Putamen (tissue), 1 donor: Measurements from ENCODE around the gene SAMD14.

ENCODE experiments used
- DNase-seq: peaks from one replicate; pipeline ENCODE4 v3.0.0-alpha.2; 2016; ENCODE audit warnings: low spot score

SAMD14 gene

GRCh38 chr17:50129728-50130558 is at the start of gene SAMD14:
Gene SAMD14, minus strand, starts transcription at chr17:50130160. Its CDS starts 5,201 bp downstream, at chr17:50124959.
- DNase-seq, result no peak

- DNase-seq, result no peak
Measured at GRCh38 chr17:50177983-50178834, 48.2 kb upstream of the SAMD14 start.

GRCh38 chr17:50177476-50177875 is 47.5 kb upstream of the SAMD14 start:
- no peak for DNase-seq

- no peak for DNase-seq
Measured at GRCh38 chr17:50176559-50177357, 46.8 kb upstream of the SAMD14 start.

GRCh38 chr17:50175035-50175807 is 45.3 kb upstream of the SAMD14 start:
- no peak for DNase-seq

- DNase-seq, result no peak
Measured at GRCh38 chr17:50174444-50174843, 44.5 kb upstream of the SAMD14 start.

- DNase-seq, result no peak
Measured at GRCh38 chr17:50173335-50173941, 43.5 kb upstream of the SAMD14 start.

GRCh38 chr17:50172936-50173334 is 43.0 kb upstream of the SAMD14 start:
- DNase-seq, result no peak

- no peak for DNase-seq
Measured at GRCh38 chr17:50172130-50172529, 42.2 kb upstream of the SAMD14 start.

- no peak for DNase-seq
Measured at GRCh38 chr17:50171371-50172071, 41.6 kb upstream of the SAMD14 start.

GRCh38 chr17:50170662-50171370 is 40.9 kb upstream of the SAMD14 start:
- DNase-seq, result no peak

- no peak for DNase-seq
Measured at GRCh38 chr17:50169881-50170459, 40.0 kb upstream of the SAMD14 start.

GRCh38 chr17:50169121-50169764 is 39.3 kb upstream of the SAMD14 start:
- DNase-seq, result no peak

- no peak for DNase-seq
Measured at GRCh38 chr17:50168319-50168718, 38.4 kb upstream of the SAMD14 start.

- no peak for DNase-seq
Measured at GRCh38 chr17:50167371-50167770, 37.4 kb upstream of the SAMD14 start.

- no peak for DNase-seq
Measured at GRCh38 chr17:50166518-50167181, 36.7 kb upstream of the SAMD14 start.

- DNase-seq, result no peak
Measured at GRCh38 chr17:50165867-50166517, 36.0 kb upstream of the SAMD14 start, which contains the start of gene SGCA. Gene SGCA, plus strand, starts transcription at chr17:50166005. Its CDS starts 36 bp downstream, at chr17:50166041.

GRCh38 chr17:50165466-50165865 is 35.5 kb upstream of the SAMD14 start:
- no peak for DNase-seq
